Skeletal muscle cell (primary cell): ENCODE results near the gene DGKI.
A peak's percentile ranks its signal among the peaks of the same experiment; 100 is the strongest.
"Not testable (repeated sequence)": the region's sequence is repeated elsewhere in the genome, so short reads cannot be mapped to it uniquely, and the experiment has no call there.

Source experiments
- DNase-seq: peaks from one replicate; pipeline ENCODE4 v3.0.0-alpha.2; 2010; ENCODE audit warnings: low read depth
- H3K4me3 ChIP-seq: 2 replicates; pipeline ENCODE4 v1.5.1; 2011; ENCODE audit warnings: low read depth, mild to moderate bottlenecking, control low read depth, low read length, moderate library complexity

Gene DGKI

DNA sequence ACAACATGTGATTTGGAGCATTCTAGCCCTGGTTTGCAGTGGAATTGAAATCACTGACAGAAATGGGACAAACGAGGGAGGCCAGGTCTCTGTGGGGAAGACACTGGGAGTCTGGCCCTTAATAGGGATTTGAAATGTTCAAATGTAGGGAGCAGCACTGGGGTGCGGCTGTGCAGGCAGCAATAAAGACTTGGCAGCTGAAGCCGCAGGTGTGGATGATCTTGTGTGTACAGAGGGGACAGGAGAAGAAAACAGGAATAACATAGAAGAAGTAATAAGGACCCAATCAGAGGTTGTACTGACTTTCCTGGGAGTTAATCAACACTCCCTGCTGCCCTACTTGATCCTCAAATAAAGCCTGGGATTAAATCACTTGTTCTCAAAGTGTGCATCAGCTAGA lies 375.6 kb downstream of the DGKI start:
- DNase-seq: no peak
- H3K4me3 ChIP-seq: no peak overlapping the region

DNA sequence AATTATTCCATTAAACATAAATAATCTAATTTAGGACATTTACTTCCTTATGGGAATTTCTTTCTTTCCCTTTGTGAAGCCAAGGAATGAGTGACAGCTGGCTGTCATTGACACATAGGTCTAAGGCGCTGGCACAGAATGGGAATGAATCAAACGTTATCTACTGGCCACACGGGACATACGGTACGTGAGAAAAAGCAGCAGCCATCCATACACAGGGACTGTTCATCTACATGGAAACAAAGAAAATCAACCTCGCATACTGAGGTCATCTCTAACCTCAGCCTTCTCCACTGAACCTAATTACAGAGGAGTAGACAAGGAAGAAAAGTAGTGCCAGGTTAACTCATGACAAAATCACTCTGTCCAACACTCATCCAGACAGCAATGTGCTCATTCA lies 376.9 kb downstream of the DGKI start:
- H3K4me3 ChIP-seq: no peak overlapping the region
- no peak for DNase-seq

DNA sequence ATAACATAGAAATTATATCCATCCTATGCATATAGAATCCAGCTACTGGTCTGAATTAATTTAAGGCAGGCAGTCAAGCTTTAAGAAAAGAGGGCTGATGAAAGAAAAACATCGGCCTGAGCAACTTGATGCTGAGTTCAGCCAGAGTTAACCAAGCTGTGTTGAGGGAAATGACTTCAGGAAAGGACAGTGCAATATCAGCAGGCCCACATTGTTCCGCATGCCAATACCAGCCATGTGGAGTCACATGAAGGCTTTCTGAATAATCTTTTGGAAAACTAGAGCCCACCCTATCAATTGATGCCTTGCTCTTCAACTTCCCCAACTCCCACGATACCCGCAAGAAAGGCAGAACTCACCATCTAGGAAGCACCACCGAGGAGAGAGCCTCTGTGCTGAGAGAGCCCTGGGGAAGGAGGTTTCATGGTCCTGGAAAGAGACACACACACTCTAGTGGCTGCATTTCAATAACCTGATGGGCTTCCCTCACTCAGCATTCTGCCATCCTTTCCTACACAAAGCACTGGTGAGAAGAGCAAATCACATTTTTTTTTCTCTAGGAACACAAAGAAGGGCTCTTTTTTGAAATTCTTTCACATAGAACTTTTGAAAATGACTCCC lies 377.5 kb downstream of the DGKI start:
- H3K4me3 ChIP-seq: no peak overlapping the region
- DNase-seq: no peak

DNA sequence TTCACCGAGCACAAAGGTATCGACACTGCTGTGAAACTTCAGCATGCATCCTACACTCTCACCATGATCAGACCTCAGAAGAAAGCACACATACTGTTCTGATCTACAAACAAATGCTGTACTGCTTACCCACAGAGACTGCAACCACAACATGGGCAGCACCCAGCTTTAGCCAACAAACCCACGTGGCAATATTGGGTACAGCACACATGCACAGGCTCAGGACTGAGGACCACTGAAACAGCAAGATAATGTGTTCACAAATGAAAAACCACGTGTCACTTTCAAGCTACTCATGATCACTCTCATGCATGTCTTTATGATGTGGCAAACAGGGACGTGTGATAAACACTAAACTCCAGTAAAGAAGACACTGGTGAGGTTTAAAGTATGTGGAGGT lies 383.9 kb downstream of the DGKI start:
- no peak for DNase-seq
- no peak overlapping the region for H3K4me3 ChIP-seq

DNA sequence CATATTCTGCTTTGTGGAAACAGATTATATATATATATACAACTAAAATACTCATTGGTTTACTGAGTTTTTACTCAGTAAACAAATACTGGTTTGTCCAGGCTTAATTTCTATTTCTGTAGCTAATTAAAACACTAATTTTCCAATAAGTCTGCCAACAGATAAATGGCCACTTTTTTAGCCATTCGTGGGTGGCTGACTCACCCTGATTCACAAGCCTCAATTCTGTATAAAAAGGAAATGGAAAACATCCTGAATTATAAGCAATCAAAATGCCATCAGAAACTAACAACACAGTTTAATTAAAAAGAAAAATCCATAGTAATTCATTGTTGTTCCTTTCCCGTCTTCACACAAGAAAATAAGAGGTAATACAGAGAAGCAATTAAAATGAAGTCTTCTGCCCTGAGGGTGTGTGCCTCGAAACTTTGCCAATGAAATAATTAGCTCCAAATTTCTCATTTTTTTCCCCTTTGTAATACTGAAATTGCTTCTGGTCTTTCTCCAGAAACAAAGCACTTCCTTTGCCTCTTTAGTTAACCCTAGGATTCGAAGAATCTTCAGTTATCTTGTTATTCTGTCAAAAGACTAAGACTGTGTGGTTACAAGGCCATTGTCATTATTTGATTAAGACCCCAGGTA lies 384.6 kb downstream of the DGKI start:
- no peak overlapping the region for H3K4me3 ChIP-seq

DNA sequence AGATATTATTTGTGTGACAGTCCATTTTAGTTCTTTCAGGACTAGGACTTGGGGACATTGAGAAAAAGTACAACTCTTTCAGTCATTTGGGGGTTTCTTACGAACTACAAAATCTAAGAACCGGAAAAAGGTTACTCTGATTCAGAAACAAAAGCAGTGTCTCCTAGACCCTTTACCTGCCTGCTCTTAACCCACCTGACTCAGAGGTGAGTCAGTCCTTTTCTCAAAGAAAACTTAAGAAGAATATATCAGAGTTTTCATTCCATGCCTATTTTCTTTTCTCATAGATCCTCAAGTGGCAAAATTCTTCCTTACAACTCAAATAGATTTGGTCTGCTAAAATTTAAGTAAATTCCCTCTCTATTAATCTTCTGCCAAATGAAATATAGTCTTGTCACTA lies 388.4 kb downstream of the DGKI start:
- no peak overlapping the region for H3K4me3 ChIP-seq
- no peak for DNase-seq

More for the DNA sequence above, 384.6 kb downstream of the DGKI start:
- no peak for DNase-seq

DNA sequence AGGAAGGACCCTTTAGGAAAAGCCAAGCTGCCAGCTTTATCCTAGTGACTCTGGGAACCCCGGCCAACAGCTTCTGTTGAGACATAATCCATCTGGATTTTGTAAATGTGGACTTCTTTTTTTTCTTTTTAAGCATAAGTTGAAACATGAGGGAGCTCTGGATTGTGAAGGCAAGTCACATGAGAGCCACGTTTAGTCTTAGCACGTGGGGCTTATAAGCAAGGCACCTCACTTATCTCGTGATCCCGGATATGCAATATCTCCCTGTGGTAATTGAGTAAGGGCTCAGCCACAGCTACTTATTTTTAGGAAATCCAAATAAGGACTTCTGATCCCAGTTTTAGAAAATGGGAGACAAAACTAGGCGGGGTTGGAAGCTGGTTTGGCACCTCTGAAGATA lies 392.0 kb downstream of the DGKI start:
- no peak for DNase-seq
- H3K4me3 ChIP-seq: no peak overlapping the region

DNA sequence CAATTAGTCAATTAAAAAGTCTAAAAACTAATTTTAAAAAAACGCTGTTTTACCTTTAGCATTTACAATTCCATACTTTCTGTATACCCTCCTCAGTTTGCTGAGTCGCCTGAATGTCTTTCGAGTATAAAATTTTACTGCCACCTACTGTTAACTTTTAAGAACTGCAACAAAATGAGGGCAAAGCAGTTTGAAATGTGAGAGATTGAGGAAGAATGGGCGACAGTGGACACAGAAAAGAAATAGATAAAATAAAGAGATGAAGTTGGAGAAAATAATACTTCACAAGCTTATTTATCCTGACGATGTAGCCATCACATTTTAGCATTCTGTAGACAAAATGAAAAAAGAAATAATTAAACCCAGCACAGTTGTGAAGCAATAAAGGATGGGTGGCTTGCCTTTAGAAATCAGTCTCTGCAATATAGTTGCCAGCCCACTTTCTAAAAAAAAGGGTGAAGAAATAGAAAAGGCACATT lies 392.5 kb downstream of the DGKI start:
- no peak overlapping the region for H3K4me3 ChIP-seq
- no peak for DNase-seq

DNA sequence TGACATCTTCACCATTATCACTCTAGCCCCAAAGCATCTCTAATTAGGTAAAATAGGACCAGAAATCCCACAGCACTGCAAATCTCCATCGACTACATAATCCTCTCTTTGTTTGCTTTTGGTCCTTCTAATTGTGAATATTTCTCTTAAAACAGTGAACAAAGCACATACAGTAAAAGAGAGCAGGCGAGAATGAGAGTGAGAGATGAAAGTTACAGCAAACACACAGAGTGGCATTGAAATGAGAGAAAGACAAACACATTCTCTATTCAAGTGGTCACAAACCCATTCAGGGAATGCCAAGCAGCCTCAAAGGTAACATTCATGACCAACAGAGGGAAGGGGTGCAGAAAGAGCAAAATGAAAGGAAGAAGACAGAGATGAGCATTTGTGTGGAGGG lies 393.4 kb downstream of the DGKI start:
- no peak overlapping the region for H3K4me3 ChIP-seq
- DNase-seq: no peak

DNA sequence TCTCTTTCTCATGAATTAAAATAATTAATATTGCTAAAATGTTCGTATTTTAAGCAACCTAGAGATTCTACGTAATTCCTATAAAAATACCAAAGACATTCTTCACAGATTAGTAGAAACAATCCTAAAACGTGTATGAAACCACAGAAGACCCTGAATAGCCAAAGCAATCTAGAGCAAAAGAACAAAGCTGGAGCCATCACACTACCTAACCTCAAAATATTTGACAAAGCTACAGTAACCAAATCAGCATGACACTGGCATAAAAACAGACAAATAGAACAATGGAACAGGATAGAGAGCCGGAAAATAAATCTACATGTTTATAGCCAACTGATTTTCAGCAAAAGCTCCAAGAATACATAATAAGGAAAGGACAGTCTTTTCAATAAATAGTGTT lies 397.8 kb downstream of the DGKI start:
- no peak overlapping the region for H3K4me3 ChIP-seq
- no peak for DNase-seq

DNA sequence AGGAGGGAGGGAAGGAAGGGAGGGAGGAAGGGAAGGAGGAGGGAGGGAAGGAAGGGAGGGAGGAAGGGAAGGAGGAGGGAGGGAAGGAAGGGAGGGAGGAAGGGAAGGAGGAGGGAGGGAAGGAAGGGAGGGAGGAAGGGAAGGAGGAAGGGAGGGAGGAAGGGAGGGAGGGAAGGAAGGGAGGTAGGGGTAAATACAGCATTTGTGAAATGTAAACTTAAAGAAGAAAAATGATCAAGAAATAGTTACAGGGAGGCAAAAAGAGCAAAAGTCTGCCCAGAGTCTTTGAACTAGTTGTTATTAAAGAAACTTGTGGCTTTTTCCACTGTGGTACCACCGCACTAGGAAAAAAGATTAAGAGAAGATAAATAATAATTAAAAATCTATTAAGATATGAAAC lies 398.2 kb downstream of the DGKI start:
- H3K4me3 ChIP-seq, DNase-seq: not testable (repeated sequence)

DNA sequence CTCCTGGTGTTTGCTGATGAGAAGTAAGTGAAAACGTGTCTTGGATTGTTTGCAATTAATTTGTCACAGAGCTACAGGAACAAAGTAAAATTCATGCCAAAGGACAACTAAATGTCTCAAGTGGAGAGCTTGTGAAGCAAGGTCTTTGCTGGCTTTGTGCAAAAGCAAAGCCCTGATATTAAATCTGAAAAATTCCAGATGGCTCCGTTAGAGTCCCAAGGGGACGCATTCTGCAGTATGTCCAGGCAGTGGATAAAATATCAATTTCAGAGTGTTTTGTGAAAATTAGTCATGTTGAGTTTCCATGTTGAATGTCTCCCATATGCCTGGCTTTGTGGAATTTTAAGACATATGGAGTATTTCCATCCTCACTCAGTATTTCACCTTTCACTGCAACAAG lies 400.7 kb downstream of the DGKI start:
- H3K4me3 ChIP-seq: no peak overlapping the region
- DNase-seq: no peak

DNA sequence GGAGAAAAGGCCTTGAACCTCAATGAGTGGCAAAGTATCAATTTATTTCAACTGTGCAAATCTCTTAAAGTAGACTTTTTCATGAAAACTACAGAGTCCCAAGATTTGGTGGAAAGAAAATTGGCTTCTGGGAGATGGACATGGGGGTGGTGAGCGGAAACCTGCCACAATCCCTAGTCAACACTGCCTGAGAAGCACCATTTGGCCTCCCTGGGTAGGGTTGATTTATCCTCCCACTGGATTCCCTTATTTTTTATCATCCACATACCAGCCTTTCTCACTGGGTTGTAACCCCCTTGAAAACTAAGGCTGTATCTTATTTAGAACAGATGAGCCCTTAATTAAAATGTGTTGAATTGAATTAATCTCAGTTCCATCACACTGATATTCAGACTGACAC lies 401.5 kb downstream of the DGKI start:
- H3K4me3 ChIP-seq: no peak overlapping the region
- DNase-seq: no peak

DNA sequence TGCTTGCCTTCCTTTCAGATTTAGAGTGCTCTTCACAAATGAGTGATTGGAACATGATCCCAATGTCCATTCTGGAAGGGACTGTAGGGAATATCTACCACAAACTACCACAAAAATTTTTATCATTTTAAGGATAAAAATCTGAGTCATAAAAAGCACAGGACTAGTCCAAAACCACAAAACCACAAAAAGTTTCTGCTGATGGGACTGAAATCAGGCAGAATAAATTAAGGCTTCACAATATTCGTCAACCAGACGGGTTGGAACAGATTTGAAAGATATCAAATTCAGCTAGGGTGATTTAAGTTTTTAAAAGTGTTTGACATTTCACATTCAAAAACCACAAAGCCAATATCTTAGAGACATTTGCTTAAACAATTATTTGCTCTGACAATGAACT lies 403.2 kb downstream of the DGKI start:
- H3K4me3 ChIP-seq: no peak overlapping the region
- DNase-seq: no peak

DNA sequence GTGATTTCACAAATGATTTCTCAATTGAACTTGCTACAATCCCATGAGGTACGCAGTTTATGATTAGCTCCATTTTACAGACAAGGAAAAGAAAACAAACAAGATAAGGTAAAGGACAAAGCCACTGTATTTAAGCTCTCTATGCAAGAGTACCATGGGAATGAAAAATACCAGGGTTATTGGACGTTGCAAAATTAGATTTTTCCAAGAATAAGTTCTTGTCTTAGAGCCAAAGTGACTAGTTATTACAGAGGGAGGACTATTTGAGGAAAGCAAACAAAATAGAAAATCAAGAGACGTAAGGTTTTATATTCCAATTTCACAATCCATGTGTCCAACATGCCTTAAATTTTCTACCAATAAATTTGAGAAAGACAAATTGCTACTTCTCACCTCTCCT lies 405.3 kb downstream of the DGKI start:
- H3K4me3 ChIP-seq: no peak overlapping the region
- no peak for DNase-seq

DNA sequence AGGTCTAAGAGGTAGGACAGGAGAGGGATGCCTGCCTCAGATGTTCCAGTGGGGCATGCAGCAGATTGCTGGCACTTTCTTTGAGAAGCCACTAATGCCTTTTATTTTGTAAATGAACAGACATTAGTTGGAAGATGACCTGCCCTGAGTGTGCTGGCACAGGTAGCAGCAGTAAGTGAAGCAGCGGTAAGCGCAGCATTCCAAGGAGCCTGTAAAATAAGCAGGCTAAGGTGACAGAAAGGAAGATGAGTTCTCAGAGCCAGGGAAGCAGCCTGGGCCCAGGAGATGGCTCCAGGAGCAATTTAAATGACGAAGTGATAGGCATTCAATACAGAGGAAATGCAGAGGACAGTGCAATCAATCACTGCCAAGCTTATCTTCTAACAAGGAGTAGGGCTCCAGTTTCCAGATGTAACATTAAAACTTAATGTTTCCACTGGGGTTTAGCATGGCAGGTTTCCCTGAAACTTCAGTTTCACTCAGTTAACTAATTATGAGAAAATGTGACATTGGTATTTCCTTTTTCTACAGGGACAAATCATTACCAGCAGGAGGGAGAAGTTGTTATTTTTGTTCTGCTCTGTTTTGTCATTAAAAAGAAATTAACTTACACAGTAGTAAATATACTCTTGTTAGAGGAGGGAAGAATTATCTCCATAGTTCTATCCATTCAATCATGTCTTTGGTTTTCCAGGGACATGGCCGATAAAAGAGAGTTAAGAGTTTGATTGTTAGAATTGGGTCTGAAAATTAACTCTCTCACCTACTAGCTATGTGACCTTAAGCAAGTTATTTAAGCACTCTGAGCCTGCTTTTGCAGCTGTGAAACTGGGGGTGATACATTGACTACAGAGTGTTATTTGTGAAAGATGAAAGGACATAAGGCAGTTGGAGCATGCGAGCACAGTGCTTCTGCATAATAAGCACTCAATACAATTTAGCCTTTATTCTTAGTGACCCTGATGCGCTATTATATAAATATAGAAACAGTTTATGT lies 406.6 kb downstream of the DGKI start:
- no peak for DNase-seq
- no peak overlapping the region for H3K4me3 ChIP-seq

DNA sequence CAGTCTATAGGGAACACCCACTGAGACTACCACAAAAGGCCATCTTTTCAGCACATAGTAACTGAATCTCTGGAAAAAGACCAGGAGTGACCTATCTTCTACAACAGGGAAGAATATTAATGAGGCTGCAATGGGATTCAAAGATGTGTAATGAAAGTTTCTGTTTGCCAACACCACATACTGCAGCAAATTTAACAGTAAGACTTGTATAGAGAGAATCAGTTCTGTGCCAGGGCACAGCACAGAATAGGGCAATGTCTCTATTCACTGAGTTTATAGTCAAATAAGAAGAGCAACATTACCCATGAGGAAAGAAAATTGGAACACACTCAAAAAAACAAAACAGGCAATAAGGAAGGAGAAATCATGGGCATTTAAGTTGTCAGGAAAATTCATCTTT lies 411.8 kb downstream of the DGKI start:
- no peak overlapping the region for H3K4me3 ChIP-seq
- no peak for DNase-seq

DNA sequence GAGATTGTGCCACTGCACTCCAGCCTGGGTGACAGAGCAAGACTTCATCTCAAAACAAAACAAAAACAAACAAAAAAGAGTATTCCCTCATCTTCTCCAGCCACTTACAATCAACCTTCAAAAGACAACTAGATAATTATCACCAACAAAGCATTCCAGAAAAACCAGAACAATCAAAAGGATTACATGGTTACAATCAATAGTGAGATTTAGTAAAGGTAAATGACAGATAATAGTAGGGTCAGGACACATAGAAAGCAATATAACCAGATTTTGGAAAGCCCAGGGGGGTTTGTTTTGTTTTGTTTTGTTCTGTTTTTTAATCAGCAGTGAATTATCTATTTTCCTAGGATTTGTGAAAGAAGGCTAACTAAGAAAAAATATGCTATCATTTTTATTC lies 412.2 kb downstream of the DGKI start:
- H3K4me3 ChIP-seq: no peak overlapping the region
- no peak for DNase-seq

DNA sequence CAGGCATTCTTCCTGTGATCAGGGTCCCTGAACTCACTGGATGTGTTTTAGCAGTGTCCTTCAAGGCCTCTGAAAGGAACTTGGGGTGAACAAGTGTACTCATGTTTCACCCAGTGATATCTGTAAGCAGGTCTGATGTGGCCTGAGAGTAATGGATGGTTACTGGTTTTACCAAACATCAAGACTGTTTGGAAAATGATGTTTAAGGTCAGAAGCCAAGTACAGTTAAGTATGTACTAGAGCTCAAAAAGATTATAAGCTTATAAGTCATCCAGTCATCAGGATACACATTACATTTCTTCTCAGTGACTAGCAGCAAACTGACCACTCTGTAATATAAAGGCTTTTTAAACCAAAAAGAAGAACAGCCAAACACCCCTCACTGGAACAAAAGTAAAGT lies 423.5 kb downstream of the DGKI start:
- peak; percentile 41 for DNase-seq
- H3K4me3 ChIP-seq: no peak overlapping the region

DNA sequence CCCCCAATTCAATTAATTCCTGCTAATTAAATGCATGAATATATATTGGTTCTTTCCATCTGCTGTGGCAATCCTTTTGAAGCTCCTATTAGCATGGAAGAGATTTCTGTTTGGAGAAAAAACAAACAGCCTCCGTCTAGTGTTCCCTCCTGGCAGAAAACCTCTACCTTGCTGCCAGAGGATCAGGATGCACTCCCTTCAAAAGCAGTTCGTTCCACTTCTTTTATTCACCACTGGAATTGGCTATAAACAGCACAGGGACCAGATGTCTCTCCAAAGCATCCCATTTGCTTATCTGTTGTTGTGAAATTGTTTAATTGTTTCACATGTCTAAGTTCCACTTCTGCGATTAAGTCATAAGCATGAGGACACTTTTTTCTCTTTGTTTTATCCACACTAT lies 425.4 kb downstream of the DGKI start:
- DNase-seq: no peak

More for the DNA sequence above, 425.4 kb downstream of the DGKI start:
- no peak overlapping the region for H3K4me3 ChIP-seq
